Measurements from ENCODE around the gene TEDDM1.

The TEDDM1 gene

DNA sequence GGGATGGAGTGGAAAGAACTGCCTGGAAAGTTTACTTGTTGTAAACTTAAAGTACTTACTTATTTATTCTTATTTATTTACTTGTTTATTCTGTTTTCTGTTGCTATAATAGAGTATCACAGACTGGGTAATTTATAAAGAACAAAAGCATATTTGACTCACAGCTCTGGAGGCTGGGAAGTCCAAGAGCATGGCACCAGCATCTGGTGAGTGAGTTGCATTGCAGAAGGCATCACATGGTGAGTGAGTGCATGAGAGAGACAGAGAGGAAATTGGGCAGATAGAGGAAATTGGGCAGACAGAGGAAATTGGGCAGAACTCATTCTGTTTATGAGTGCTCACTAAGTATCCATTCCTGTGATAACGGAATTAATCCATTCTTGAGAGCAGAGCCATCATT, 37.9 kb upstream of the TEDDM1 start:
- TF ChIP-seq, protein P1, sequence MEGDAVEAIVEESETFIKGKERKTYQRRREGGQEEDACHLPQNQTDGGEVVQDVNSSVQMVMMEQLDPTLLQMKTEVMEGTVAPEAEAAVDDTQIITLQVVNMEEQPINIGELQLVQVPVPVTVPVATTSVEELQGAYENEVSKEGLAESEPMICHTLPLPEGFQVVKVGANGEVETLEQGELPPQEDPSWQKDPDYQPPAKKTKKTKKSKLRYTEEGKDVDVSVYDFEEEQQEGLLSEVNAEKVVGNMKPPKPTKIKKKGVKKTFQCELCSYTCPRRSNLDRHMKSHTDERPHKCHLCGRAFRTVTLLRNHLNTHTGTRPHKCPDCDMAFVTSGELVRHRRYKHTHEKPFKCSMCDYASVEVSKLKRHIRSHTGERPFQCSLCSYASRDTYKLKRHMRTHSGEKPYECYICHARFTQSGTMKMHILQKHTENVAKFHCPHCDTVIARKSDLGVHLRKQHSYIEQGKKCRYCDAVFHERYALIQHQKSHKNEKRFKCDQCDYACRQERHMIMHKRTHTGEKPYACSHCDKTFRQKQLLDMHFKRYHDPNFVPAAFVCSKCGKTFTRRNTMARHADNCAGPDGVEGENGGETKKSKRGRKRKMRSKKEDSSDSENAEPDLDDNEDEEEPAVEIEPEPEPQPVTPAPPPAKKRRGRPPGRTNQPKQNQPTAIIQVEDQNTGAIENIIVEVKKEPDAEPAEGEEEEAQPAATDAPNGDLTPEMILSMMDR (IDR thresholded peaks at IDR 0.05), result no peak
- no peak for TF ChIP-seq ZFX (IDR thresholded peaks at IDR 0.05; ENCODE audit: borderline replicate concordance)
- no peak overlapping the region for H3K27ac ChIP-seq

DNA sequence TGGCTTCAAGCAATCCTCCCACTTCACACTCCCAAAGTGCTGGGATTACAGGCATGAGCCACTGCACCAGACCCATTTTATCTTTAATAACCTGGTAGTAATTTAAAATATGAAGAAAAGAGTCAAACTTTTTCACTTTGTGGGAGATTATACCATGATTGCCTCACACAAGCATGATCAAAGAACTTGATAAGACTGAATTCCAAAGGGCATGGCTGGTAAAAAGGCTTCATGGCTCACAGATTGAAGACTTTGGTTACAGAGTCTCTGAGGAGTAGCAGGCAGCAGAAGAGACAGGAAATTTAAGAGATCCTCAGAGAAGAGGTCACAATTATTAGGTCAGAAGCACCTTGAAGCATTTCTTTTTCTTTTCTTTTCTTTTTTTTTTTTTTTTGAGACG, 33.1 kb upstream of the TEDDM1 start:
- H3K27ac ChIP-seq, result no peak overlapping the region
- TF ChIP-seq ZFX (IDR thresholded peaks at IDR 0.05; ENCODE audit: borderline replicate concordance), result no peak

DNA sequence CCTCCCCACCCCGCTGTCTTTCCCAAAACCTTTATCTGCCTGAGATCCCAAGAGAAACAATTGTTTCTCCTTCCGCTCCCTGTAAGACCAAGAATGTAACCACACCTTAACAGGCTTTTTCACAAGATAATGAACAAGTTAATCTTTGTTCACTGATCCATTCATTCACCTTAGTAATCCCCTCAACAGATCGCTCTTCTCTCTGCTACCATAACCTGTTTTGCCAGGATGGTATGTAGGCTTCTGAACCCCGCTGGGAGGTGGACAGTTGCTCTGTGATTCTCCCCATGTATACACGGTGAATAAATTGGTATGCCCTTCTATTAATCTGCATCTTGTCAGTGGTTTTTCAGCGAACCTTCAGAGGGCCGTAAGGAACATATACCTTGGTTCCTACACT, 30.8 kb upstream of the TEDDM1 start:
- no peak overlapping the region for H3K27ac ChIP-seq
- TF ChIP-seq ZFX (IDR thresholded peaks at IDR 0.05; ENCODE audit: borderline replicate concordance), result no peak
- TF ChIP-seq, protein P1 (IDR thresholded peaks at IDR 0.05), result no peak

DNA sequence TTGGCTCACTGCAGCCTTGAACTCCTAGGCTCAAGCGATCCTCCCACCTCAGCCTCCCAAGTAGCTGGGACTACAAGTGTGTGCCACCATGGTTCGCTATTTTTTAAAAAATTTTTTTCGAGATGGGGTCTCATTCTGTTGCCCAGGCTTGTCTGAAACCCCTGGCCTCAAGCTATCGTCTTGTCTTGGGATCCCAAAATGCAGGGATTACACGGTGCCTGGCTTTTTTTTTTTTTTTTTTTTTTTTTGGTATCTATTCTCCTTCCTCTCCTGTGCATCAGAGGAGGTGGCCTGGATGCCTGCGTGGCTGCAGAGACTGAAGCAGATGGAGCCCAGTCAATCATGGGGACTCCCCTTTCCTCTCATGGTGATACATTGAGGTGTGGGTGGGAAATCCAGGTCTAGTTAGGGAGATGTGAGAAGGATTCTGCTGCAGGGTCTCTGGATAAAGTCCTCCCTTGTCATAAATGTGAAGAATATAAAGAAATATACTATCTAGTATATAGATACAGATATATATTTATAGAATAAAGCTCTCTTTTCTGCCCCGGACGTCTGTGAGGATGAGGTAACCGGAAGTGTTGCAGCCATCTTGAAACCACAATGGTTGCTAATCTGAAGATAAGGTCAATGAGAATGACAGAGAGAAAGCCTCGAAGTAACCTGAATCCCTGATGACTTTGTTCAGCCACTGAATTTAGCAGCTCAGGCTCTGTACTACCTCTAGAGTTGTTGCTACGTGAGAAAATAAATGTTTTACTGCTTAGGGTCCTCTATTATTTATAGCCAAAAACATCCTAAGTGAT, 30.0 kb upstream of the TEDDM1 start:
- TF ChIP-seq, protein P1 (IDR thresholded peaks at IDR 0.05), result no peak
- no peak for TF ChIP-seq ZFX (IDR thresholded peaks at IDR 0.05; ENCODE audit: borderline replicate concordance)
- H3K27ac ChIP-seq, result no peak overlapping the region

DNA sequence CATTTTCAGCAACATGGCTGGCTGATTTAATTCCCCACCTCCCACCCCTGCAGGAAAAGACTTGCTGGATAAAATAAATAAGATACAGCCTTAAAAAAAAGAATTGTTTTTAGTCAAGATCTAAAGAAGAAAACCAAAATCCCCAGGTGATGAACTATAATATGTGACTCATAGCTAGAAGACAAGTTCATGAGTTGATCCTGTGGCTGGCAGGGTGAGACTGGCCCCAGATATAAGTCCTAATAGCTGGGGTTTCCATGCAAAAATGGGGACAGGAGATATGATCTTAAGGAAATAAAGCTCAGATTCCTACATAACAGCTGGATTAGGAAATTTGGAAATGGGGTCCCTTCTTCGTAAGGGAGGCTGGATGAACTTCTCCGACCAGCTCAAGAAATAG, 27.6 kb upstream of the TEDDM1 start:
- no peak overlapping the region for H3K27ac ChIP-seq
- TF ChIP-seq, protein P1 (IDR thresholded peaks at IDR 0.05), result no peak
- no peak for TF ChIP-seq ZFX (IDR thresholded peaks at IDR 0.05; ENCODE audit: borderline replicate concordance)

DNA sequence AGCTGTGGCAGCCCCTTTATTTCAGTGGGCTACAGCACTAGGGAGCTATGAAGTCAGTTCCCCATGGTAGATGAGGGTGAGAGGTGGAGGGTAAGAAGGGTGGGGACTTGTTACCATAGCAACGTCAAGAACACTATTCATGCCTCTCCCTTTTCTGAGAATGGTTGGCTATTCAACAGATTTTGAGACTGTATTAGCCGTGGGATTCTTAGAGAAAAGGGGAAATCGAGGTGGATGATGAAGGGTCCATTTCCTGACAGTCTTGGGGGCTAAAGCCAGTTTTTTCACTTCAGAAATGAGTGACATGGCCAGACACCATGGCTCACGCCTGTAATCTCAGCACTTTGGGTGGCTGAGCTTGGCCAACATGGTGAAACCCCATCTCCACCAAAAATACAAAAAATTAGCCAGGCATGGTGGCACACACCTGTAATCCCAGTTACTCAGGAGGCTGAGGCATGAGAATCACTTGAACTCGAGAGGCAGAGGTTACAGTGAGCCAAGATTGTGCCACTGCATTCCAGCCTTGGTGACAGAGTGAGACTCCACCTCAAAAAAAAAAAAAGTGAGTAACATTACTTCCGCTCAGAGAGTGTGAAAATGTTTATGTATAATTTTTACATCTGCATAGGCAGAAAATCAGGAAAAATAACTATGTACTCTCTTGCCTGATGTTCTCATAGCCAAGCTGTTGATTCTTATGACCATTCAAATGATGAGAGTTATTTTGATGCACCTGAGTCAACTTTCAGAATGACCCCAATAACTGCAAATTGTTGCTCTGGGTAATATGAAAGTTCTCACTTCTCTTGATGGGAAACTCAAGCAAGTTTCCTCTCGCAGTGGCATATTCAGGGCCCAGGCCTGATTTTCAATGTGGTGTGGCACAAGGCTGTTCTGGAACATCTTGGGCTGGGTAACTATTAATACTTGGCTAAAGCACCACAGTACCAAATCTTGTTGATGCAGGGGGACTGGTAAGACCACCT, 26.3 kb upstream of the TEDDM1 start:
- no peak overlapping the region for H3K27ac ChIP-seq

DNA sequence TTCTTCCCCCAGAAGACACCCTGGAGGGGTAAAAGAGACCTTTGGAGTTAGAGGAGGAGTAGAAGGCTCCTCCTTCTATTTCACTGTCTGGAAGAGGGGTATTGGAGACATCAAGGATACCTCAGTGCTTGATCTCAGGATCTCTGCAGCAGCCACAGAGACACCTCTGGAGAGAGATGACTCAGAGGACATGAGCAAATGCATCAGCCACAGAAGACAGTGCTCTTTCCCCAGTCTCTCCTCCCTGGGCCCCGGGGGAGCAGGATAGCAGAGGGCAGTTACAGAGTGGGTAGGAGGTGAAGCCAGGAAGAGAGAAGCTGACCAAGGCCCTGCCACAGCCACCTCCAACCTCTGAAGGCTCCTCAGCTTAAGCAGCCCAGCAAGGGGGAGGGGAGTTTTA, 15.3 kb upstream of the TEDDM1 start:
- TF ChIP-seq ZFX (IDR thresholded peaks at IDR 0.05; ENCODE audit: borderline replicate concordance), result no peak
- TF ChIP-seq, protein P1 (IDR thresholded peaks at IDR 0.05), result no peak
- no peak overlapping the region for H3K27ac ChIP-seq

More for the DNA sequence above, 26.3 kb upstream of the TEDDM1 start:
- TF ChIP-seq, protein P1 (IDR thresholded peaks at IDR 0.05), result no peak
- TF ChIP-seq ZFX (IDR thresholded peaks at IDR 0.05; ENCODE audit: borderline replicate concordance), result no peak

Measured in 22Rv1 (cell line).